Choroid plexus epithelial cell (primary cell): Measurements from ENCODE around the gene SERPINB12.

ENCODE experiments used
- DNase-seq: peaks from one replicate; pipeline ENCODE4 v3.0.0-alpha.2; 2010; ENCODE audit warnings: low read depth
- H3K4me3 ChIP-seq: 2 replicates; pipeline ENCODE4 v1.5.1; 2011; ENCODE audit warnings: low read depth, mild to moderate bottlenecking, control low read depth, low read length, moderate library complexity
- TF ChIP-seq, protein P1 (sequence below): conservative IDR thresholded peaks from 2 replicates; pipeline ENCODE4 v1.5.1; 2011; ENCODE audit warnings: low read depth, mild to moderate bottlenecking, control low read depth, inconsistent platforms, low read length, moderate library complexity

The SERPINB12 gene

DNA sequence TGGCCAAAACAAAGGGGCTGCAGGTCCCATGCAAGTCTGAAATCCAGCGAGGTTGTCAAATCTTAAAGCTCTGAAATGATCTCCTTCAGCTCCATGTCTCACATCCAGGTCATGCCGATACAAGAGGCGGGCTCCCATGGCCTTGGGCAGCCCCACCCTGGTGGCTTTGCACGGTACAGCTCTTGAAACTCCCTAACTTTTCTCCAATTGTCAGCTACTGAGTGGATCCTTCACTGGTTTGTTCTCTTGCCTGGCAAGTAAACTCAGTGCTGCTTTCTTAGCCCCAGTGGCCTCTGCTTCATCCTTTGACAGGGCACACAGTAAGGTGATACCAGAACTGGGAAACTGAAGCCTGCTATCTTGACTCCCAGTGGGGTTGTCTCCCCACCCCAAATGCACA is 71.3 kb downstream of the SERPINB12 start:
- no peak overlapping the region for H3K4me3 ChIP-seq
- TF ChIP-seq, protein P1, sequence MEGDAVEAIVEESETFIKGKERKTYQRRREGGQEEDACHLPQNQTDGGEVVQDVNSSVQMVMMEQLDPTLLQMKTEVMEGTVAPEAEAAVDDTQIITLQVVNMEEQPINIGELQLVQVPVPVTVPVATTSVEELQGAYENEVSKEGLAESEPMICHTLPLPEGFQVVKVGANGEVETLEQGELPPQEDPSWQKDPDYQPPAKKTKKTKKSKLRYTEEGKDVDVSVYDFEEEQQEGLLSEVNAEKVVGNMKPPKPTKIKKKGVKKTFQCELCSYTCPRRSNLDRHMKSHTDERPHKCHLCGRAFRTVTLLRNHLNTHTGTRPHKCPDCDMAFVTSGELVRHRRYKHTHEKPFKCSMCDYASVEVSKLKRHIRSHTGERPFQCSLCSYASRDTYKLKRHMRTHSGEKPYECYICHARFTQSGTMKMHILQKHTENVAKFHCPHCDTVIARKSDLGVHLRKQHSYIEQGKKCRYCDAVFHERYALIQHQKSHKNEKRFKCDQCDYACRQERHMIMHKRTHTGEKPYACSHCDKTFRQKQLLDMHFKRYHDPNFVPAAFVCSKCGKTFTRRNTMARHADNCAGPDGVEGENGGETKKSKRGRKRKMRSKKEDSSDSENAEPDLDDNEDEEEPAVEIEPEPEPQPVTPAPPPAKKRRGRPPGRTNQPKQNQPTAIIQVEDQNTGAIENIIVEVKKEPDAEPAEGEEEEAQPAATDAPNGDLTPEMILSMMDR = no peak
- DNase-seq = no peak

DNA sequence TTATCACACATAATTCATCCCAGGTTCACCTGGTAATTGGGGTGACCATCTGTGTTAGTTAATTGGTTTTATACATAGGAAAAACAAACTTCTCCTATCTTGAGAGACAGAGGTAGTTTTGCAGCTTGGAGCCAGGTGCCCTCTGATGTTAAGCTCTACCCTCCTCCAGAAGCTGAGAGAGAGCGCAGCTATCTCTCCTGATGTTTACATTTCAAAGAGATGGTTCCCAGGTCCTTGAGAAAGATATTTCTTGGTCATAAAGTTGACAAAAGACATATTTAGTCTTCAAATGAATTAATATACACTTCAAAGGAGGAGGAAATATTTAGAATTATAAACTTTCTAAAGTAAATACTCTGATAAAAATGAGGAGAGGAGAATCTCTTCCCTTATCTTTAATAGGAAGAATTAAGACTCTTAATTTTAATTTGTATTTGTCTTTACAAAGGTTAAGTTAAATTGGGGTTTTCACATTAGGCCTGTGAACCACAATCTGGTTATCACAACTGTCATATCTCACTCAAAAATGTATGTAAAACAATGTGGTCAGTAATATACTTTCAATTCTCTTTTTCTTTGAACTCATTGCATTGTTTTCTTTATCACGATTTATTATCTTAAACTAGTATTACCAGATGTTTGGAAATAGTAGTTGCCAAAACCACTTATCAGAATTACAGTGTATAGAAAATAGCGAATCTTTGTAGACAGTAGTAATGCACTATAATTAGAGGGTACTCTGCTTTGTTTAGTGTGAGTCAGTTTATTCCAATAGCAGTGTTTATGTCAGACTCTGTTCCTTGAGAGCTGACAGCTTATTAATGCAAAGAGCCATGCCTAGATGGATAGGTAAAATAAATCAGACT is 75.1 kb downstream of the SERPINB12 start:
- DNase-seq = no peak
- no peak overlapping the region for H3K4me3 ChIP-seq
- TF ChIP-seq, protein P1 = no peak

DNA sequence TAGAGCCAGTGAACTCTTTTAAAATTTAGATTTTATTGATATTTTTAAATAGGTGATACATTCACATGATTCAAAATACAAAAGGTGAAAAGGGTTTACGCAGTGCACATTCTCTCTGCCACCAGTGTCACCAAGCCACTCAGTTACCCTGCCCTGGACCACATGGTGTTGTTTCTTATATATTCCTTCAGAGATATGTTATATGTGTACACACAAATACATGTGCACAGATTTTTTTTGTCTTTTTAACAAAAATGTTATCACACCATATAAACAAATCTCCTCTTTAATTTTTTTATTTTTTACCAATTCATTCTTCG is 75.7 kb downstream of the SERPINB12 start:
- TF ChIP-seq, protein P1 = no peak

More for the DNA sequence above, 75.7 kb downstream of the SERPINB12 start:
- no peak for DNase-seq
- H3K4me3 ChIP-seq = no peak overlapping the region
